ENCODE results near the gene ABHD6. TPM values are rescaled to one million over a fixed set of nuclear protein-coding genes. Genes with fewer than 3 reads are reported as not detected.
A peak's percentile ranks its signal among the peaks of the same experiment; 100 is the strongest.

ABHD6 gene
- total RNA-seq, 1 experiment from 2014 or later: 3.4 TPM

DNA sequence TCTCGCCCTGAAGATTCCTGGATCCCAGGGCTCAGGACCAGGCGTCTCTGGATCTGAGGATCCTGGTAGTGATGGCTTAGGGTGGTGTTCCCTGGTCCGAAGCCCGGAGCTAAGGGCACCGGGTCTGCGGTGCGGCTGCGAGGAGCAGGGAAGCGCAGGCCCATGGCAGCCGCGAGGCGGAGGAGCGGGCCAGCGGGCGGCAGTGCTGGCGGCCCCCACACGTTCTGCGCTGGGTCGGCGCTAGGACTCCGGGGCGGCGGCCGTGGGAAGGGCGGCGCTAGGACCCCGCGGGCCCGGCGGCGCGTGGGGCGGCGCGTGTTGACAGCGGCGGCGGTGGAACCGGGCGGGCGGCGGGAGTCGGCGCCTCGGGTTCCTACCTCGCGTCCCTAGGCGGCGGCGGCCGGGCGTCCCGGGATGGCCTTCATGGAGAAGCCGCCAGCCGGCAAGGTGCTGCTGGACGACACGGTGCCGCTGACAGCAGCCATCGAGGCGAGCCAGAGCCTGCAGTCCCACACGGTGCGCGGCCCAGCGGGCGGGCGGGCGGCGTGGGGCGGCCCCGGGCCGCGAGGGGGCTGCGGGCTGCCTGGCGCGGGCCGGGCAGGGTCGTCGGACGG, 95.1 kb downstream of the ABHD6 start, which contains the start of gene PXK:
Gene PXK (plus strand): TSS at position 318 of the 614 bp plus-strand sequence. CDS start 97 bp downstream, at position 415.
- no TSS peak for BruUV-seq (replicated peaks)
- Mint-ChIP-seq H3K9me3 (ENCODE audit: unreplicated experiment) (no peaks in the 10 kb centered on the region), H3K4me3 (ENCODE audit: unreplicated experiment) (peak within 1 kb of the TSS; percentile 78), H3K4me1 (ENCODE audit: insufficient read depth, unreplicated experiment) (peaks cover 22% of the 10 kb centered on the region), H3K27me3 (ENCODE audit: insufficient read depth, unreplicated experiment) (no peaks in the 10 kb centered on the region), H3K36me3 (ENCODE audit: insufficient read depth, unreplicated experiment) (peaks cover 21% of the 10 kb centered on the region), H3K27ac (ENCODE audit: low read depth, unreplicated experiment) (peak within 1 kb of the TSS; percentile 93)
- DNase-seq (ENCODE audit: unreplicated experiment): peak; percentile 71
- intact Hi-C loops (cut with micrococcal nuclease): loop anchor here (1.0 kb wide), 1 partner anchor 160 kb away; the partner anchor contains the start of gene KCTD6
- TF ChIP-seq, protein P1, sequence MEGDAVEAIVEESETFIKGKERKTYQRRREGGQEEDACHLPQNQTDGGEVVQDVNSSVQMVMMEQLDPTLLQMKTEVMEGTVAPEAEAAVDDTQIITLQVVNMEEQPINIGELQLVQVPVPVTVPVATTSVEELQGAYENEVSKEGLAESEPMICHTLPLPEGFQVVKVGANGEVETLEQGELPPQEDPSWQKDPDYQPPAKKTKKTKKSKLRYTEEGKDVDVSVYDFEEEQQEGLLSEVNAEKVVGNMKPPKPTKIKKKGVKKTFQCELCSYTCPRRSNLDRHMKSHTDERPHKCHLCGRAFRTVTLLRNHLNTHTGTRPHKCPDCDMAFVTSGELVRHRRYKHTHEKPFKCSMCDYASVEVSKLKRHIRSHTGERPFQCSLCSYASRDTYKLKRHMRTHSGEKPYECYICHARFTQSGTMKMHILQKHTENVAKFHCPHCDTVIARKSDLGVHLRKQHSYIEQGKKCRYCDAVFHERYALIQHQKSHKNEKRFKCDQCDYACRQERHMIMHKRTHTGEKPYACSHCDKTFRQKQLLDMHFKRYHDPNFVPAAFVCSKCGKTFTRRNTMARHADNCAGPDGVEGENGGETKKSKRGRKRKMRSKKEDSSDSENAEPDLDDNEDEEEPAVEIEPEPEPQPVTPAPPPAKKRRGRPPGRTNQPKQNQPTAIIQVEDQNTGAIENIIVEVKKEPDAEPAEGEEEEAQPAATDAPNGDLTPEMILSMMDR (IDR thresholded peaks at IDR 0.05; ENCODE audit: unreplicated experiment): no peak
- ChIA-PET CTCF (interaction anchor here (0.6 to 4.4 kb wide), 9 partner anchors 12 to 285 kb away, joined by 3 to 27 read pairs (median 4); no protein-coding TSS in a partner anchor), POLR2A (interaction anchor here (0.6 to 6.6 kb wide), 13 partner anchors 9 to 200 kb away, joined by 3 to 54 read pairs (median 7); partner anchors contain the start of genes HTD2, PDHB and RPP14)

DNA sequence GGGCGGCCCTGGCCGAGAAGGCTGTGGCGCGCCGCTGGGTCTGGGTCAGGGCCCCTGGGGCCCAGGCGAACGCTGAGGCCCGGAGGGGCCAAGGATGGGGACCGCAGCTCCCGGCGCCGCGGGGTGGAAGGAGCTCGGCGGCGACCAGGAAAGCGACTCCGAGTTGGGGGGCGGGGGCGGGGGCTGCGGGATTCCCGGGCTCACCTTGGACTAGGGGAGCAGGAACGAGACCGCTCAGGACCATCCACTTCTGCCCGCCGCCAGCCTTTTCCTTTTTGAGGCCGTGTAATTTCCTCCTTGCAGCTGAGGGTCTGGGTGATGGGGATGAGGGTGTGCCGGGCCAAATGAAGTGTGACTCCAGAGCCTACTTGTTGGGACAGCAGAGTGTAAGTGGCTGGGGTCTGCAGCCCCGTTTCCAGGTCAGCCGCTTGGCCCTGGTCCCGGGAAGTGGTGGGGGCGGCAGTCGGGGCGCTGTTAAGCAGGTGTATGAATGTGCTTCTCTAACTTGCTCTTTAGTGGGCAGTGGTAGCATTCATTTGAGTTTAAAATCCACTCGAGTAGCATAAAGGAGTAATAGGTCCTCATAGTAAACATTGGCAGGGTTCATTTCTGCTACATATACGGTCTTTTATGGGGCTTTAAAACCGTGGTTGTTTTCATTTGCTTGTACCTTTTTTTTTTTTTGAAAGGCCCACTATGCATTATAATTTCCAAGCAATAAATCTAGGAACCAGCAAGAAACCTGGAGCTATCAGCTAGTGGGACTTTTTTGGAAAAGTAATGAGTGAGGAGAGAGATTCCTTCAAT, 95.8 kb downstream of the ABHD6 start:
- POLR2A ChIA-PET: interaction anchor here (0.5 to 6.6 kb wide), 22 partner anchors 10 to 239 kb away, joined by 3 to 54 read pairs (median 5); partner anchors contain the start of genes HTD2, KCTD6, PDHB and RPP14
- H3K27ac Mint-ChIP-seq (ENCODE audit: low read depth, unreplicated experiment): peak overlapping the region; percentile 93
- H3K9me3 Mint-ChIP-seq (ENCODE audit: unreplicated experiment): no peaks in the 10 kb centered on the region
- no peaks in the 10 kb centered on the region for H3K27me3 Mint-ChIP-seq (ENCODE audit: insufficient read depth, unreplicated experiment)
- DNase-seq (ENCODE audit: unreplicated experiment): peak; percentile 32
- peaks cover 23% of the 10 kb centered on the region for H3K36me3 Mint-ChIP-seq (ENCODE audit: insufficient read depth, unreplicated experiment)
- BruUV-seq (replicated peaks): no TSS peak
- H3K4me1 Mint-ChIP-seq (ENCODE audit: insufficient read depth, unreplicated experiment): peaks cover 22% of the 10 kb centered on the region
- TF ChIP-seq, protein P1 (IDR thresholded peaks at IDR 0.05; ENCODE audit: unreplicated experiment): no peak
- CTCF ChIA-PET: interaction anchor here (0.7 to 5.1 kb wide), 11 partner anchors 13 to 160 kb away, joined by 4 to 34 read pairs (median 8); partner anchors contain the start of genes HTD2 and RPP14
- intact Hi-C loops (cut with micrococcal nuclease): loop anchor here (1.0 kb wide), 1 partner anchor 159 kb away; the partner anchor contains the start of gene KCTD6
- H3K4me3 Mint-ChIP-seq (ENCODE audit: unreplicated experiment): peak overlapping the region; percentile 78

DNA sequence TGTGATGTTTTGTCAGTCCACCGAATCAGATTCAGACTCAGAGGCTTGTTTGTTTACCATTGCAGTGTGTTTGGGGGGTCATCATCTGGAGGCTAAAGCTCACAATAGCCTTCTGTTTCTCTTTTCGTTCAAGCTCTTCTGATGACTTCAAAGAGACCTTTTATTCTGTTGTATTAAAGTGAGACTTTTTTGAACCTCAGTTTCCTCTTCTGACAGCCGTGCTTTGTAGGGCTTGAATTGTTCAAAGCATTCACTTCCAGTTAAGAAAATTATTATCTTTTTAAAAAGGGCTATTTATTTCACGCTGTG, 96.4 kb downstream of the ABHD6 start:
- H3K27me3 Mint-ChIP-seq (ENCODE audit: insufficient read depth, unreplicated experiment): no peaks in the 10 kb centered on the region
- H3K27ac Mint-ChIP-seq (ENCODE audit: low read depth, unreplicated experiment): peak overlapping the region; percentile 93
- DNase-seq (ENCODE audit: unreplicated experiment): no peak
- no peaks in the 10 kb centered on the region for H3K9me3 Mint-ChIP-seq (ENCODE audit: unreplicated experiment)
- peaks cover 25% of the 10 kb centered on the region for H3K36me3 Mint-ChIP-seq (ENCODE audit: insufficient read depth, unreplicated experiment)
- peaks cover 22% of the 10 kb centered on the region for H3K4me1 Mint-ChIP-seq (ENCODE audit: insufficient read depth, unreplicated experiment)
- intact Hi-C loops (cut with micrococcal nuclease): no loop called here
- BruUV-seq (replicated peaks): no TSS peak
- POLR2A ChIA-PET: interaction anchor here (0.7 to 6.6 kb wide), 21 partner anchors 11 to 204 kb away, joined by 3 to 54 read pairs (median 5); partner anchors contain the start of genes HTD2, KCTD6, PDHB and RPP14
- peak overlapping the region; percentile 78 for H3K4me3 Mint-ChIP-seq (ENCODE audit: unreplicated experiment)
- CTCF ChIA-PET: interaction anchor here (0.7 to 5.1 kb wide), 11 partner anchors 13 to 159 kb away, joined by 4 to 34 read pairs (median 8); partner anchors contain the start of genes HTD2 and RPP14
- TF ChIP-seq, protein P1 (IDR thresholded peaks at IDR 0.05; ENCODE audit: unreplicated experiment): no peak

All from MCF 10A (cell line).